ENCODE data around the gene KLHL3.

DNA sequence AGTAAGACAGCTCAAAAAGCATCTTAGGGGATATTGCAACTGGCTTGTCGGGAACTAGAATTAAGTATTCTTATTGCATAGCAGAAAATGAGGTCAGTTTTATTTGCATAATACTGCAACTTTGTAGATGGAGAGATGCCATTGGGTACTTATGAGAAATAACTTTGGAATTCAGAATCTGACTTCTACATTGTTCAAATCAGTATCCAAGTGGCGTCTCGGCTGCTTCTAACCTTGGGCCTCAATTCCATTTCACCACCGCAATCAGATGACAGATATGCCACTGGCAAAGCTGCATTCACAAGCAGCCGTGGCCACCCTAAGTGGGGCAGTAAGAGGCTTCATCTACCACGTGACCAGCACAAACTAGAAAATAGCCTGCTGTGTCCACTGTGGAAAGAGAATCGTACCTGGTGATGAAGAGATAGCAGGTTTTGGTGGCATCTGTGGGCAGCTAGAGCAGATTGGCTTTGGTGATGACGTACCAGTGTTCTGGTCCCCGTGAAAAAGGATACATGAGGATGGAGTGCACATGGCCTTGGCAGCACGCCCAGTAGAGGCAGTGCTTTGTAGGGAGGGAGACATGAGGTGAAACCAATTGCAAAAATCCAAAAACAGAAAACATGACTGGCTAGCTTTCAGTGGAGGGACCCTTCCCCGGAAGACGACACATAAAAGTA, 116.6 kb downstream of the KLHL3 start:
- TF ChIP-seq, protein P1, sequence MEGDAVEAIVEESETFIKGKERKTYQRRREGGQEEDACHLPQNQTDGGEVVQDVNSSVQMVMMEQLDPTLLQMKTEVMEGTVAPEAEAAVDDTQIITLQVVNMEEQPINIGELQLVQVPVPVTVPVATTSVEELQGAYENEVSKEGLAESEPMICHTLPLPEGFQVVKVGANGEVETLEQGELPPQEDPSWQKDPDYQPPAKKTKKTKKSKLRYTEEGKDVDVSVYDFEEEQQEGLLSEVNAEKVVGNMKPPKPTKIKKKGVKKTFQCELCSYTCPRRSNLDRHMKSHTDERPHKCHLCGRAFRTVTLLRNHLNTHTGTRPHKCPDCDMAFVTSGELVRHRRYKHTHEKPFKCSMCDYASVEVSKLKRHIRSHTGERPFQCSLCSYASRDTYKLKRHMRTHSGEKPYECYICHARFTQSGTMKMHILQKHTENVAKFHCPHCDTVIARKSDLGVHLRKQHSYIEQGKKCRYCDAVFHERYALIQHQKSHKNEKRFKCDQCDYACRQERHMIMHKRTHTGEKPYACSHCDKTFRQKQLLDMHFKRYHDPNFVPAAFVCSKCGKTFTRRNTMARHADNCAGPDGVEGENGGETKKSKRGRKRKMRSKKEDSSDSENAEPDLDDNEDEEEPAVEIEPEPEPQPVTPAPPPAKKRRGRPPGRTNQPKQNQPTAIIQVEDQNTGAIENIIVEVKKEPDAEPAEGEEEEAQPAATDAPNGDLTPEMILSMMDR (IDR thresholded peaks at IDR 0.05) = no peak
- no peak for TF ChIP-seq POLR2A (IDR thresholded peaks at IDR 0.05)
